Activated CD4-positive, alpha-beta memory T cell treated with anti-CD3 and anti-CD28 coated beads for 36 hours (primary cell): Measurements from ENCODE around the gene SHB. TPM values are rescaled to one million over a fixed set of nuclear protein-coding genes. Genes with fewer than 3 reads are reported as not detected.

ENCODE experiments used
- CTCF ChIA-PET: fragments of 350-600 bp; sonication (Branson Sonifier 250); formaldehyde crosslinking; loops from one replicate; lab custom pipeline; 2021; ENCODE audit warnings: antibody characterized with exemption, inconsistent platforms; lab: Charles Lee
- POLR2A ChIA-PET: fragments of 350-600 bp; sonication (Branson Sonifier 250); formaldehyde crosslinking; loops from one replicate; lab custom pipeline; 2021; ENCODE audit warnings: antibody characterized with exemption; lab: Charles Lee
- DNase-seq: peaks from one replicate; pipeline ENCODE4 v3.0.0-alpha.2; 2020
- H3K27ac Mint-ChIP-seq: one replicate; pipeline ENCODE4 v1.8.0; 2021; ENCODE audit warnings: mixed read lengths
- H3K27me3 Mint-ChIP-seq: one replicate; pipeline ENCODE4 v1.8.0; 2021; ENCODE audit warnings: mixed read lengths
- H3K36me3 Mint-ChIP-seq: one replicate; pipeline ENCODE4 v1.8.0; 2021; ENCODE audit warnings: mixed read lengths
- H3K4me1 Mint-ChIP-seq: one replicate; pipeline ENCODE4 v1.8.0; 2021; ENCODE audit warnings: low read depth, mixed read lengths
- H3K4me3 Mint-ChIP-seq: one replicate; pipeline ENCODE4 v1.8.0; 2021; ENCODE audit warnings: mild to moderate bottlenecking, mixed read lengths
- H3K9me3 Mint-ChIP-seq: one replicate; pipeline ENCODE4 v1.8.0; 2021; ENCODE audit warnings: mixed read lengths
- intact Hi-C: fragments of 100-400 bp; cut with micrococcal nuclease; formaldehyde crosslinking; loops from one replicate; pipeline ENCODE4 v1.15.1; 2023
- total RNA-seq, 2 experiments: library from RNA; stranded (reverse); gene quantifications; one replicate each; pipeline ENCODE4 v1.2.3, GENCODE V29; 2021

SHB gene
- total RNA-seq, 2 experiments from 2014 or later: 1.1 to 1.2 TPM

GRCh38 chr9:38059233-38059936, 9.6 kb downstream of the SHB start:
- POLR2A ChIA-PET: no interaction called here
- intact Hi-C loops: no loop called here
- no peak overlapping the region for H3K4me3 Mint-ChIP-seq

DNA sequence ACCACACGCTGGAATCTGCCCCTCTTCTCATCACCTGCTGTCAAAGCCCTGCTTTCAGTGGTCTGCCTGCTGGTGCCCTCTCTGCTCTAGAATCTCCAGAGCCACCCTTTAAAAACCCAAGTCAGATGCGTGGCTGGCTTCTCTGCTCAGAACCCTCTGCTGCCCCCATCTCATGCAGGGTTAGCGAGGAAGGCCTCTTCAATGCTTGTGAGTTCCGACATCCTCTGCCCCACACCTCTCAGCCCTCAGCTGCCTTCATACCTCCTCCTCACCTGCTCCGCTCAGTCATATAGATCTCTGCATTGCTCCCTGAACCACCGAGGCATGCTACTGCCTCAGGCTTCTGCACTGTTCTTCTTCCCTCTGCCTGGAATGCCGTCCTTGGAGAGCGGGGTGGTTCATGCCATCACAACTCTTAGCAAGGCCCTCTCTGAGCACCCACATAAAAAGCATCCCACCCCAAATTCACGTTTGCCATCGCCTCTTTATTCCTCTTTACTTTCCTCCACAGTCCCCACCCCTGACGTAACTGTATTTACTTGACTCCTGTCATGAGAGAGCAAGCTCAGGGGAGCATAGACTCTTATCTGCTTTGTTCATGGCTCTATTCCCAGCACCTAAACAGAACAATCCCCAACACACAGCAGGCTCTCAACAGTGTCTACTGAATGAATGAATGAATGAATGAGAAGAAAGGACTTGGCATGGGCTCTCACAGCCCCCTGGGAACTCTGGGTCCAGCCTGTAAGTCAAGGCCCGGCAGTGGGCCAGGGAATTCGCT, 10.4 kb downstream of the SHB start:
- Mint-ChIP-seq H3K27ac (no peak overlapping the region), H3K9me3 (no peaks in the 10 kb centered on the region), H3K36me3 (no peaks in the 10 kb centered on the region), H3K27me3 (no peaks in the 10 kb centered on the region), H3K4me1 (no peaks in the 10 kb centered on the region), H3K4me3 (no peak overlapping the region)
- POLR2A ChIA-PET: no interaction called here
- CTCF ChIA-PET: no interaction called here
- DNase-seq: no peak
- intact Hi-C loops: no loop called here

More at GRCh38 chr9:38059233-38059936, 9.6 kb downstream of the SHB start:
- no peaks in the 10 kb centered on the region for H3K27me3 Mint-ChIP-seq
- H3K4me1 Mint-ChIP-seq: no peaks in the 10 kb centered on the region
- no peak overlapping the region for H3K27ac Mint-ChIP-seq
- no peaks in the 10 kb centered on the region for H3K9me3 Mint-ChIP-seq
- CTCF ChIA-PET: interaction anchor here (2.1 kb wide), 1 partner anchor 28 kb away, joined by 9 read pairs; no protein-coding TSS in a partner anchor
- no peak for DNase-seq
- H3K36me3 Mint-ChIP-seq: no peaks in the 10 kb centered on the region

DNA sequence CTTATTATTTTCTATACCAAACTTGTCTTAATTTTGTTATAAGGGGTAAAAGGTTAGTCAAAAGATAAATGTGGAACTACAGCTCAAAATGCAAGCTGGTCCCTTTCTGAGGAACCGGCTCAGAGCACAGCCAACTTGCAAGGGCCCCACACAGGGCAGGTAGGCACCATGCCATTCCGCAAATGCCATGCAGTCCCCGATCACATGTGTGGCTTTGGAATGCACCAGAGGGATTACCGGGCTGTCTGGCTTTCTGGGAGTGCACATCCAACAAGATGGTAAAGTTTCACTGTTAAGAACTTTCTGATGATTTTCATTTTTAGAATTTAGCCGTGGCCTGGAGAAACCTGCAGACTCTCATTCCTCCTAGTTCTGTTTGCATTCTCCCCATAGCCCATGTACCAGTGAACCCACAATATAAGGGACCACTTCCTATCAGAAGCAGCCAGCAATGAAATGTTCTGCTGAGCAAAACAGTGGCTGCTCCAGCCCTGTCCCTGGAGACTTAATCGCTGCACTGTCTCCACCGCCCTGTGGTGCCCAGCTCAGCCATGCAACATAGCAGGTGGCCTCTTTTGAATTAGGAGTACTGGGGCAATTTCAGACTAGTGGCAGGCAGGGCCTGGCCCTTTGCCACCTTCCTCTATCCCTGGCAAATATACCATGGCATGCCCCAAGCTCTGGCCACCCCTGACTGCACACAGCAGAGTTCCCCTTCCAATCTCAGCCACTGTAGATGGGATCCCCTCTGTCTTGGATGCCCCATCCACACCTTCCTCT, 11.4 kb downstream of the SHB start:
- ChIA-PET POLR2A (no interaction called here), CTCF (no interaction called here)
- no peaks in the 10 kb centered on the region for H3K36me3 Mint-ChIP-seq
- no peaks in the 10 kb centered on the region for H3K4me1 Mint-ChIP-seq
- DNase-seq: no peak
- no peaks in the 10 kb centered on the region for H3K9me3 Mint-ChIP-seq
- H3K27me3 Mint-ChIP-seq: no peaks in the 10 kb centered on the region
- intact Hi-C loops: no loop called here
- H3K4me3 Mint-ChIP-seq: no peak overlapping the region
- no peak overlapping the region for H3K27ac Mint-ChIP-seq

GRCh38 chr9:38054653-38055052, 14.4 kb downstream of the SHB start:
- no peak overlapping the region for H3K4me3 Mint-ChIP-seq
- H3K27me3 Mint-ChIP-seq: no peaks in the 10 kb centered on the region
- H3K36me3 Mint-ChIP-seq: no peaks in the 10 kb centered on the region
- H3K27ac Mint-ChIP-seq: no peak overlapping the region
- intact Hi-C loops: loop anchor here (1.0 kb wide), 1 partner anchor 10 kb away; no protein-coding TSS in a partner anchor
- CTCF ChIA-PET: interaction anchor here (1.4 kb wide), 1 partner anchor 141 kb away, joined by 5 read pairs; no protein-coding TSS in a partner anchor
- DNase-seq: no peak
- no peaks in the 10 kb centered on the region for H3K4me1 Mint-ChIP-seq
- no peaks in the 10 kb centered on the region for H3K9me3 Mint-ChIP-seq
- POLR2A ChIA-PET: no interaction called here

DNA sequence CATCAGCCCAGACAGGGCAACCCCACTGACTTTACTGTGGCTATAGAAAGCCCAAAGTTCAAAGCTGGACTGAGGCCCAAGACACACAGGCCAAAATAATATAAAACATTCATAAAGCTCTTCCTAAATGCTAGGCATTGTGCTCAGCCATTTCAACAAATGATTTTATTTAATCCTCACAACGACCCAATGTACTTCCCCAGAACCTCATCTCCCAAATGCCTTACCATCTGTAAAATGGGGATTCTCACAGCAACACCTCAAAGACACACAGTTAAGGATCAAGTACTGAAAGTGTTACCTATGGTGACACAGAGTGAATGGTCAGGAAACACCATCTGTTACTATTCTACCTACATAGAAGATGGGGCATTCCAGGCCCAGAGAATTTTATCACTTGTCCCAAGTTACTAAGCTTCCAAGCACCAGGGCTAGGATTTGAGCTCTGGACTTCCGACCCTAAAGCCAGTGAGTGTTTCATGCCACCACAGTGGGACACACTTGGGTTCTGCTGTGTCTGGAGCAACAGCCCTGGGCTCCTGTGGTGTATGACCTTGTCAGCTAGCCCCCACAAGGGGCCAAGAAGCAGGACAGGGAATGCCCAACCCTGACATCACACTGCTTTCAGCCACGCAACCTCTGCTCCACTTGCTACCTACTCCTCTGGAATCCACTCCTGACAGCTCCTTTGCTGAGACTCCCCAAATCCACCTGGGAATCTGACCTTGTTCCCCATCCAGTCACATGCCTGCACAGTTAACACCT, 15.1 kb downstream of the SHB start:
- Mint-ChIP-seq H3K27me3 (no peaks in the 10 kb centered on the region), H3K36me3 (no peaks in the 10 kb centered on the region), H3K4me3 (no peak overlapping the region), H3K27ac (no peak overlapping the region), H3K4me1 (no peaks in the 10 kb centered on the region), H3K9me3 (no peaks in the 10 kb centered on the region)
- DNase-seq: no peak
- ChIA-PET CTCF (interaction anchor here (0.6 to 1.5 kb wide), 3 partner anchors 34 to 140 kb away, joined by 3 to 5 read pairs (median 5); no protein-coding TSS in a partner anchor), POLR2A (no interaction called here)
- intact Hi-C loops: loop anchor here (1.0 kb wide), 1 partner anchor 10 kb away; no protein-coding TSS in a partner anchor

DNA sequence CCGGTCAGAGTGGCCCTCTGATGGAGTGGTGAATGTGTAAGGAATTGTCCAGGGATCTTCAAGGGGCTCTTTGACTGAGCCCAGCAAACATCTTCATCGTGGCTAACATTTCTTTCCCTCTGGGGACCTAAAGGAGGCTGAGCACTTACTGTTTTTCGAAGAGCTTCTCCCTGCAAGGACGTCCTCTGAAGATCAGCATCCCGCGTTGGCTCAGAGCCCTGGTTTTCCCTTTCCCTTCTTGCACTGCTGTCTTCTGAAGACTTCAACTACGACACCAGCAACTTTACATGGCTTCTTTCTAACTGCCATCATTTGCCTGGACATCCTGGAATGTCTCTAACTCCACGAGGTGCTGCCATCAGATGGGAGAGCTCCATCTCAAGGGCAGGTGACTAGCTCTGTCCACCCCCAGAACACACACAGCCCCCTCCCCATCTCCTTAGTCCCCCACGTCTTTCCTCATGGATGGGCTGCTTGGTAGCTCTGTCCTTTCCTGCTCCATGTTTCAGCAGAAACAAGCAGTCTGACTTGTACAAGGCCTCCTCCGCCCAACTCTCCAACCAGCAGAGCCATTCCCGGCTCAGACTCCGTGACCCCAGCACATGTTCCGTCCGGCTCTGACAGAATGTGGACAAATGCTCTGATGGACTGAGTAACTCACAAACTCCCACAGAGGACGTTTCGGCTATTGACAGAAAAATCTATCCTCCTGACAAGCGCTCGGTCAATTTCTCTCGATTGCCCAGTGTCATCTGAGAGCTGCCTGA, 17.1 kb downstream of the SHB start:
- H3K36me3 Mint-ChIP-seq: no peaks in the 10 kb centered on the region
- POLR2A ChIA-PET: no interaction called here

GRCh38 chr9:38048316-38048969, 20.6 kb downstream of the SHB start:
- Mint-ChIP-seq H3K9me3 (no peaks in the 10 kb centered on the region), H3K4me1 (no peaks in the 10 kb centered on the region), H3K27ac (no peak overlapping the region), H3K4me3 (no peak overlapping the region), H3K27me3 (no peaks in the 10 kb centered on the region), H3K36me3 (no peaks in the 10 kb centered on the region)
- ChIA-PET POLR2A (no interaction called here), CTCF (interaction anchor here (0.7 to 1.0 kb wide), 3 partner anchors 13 to 134 kb away, joined by 3 read pairs; no protein-coding TSS in a partner anchor)
- DNase-seq: no peak
- intact Hi-C loops: no loop called here

More for the DNA sequence above, 17.1 kb downstream of the SHB start:
- no peaks in the 10 kb centered on the region for H3K27me3 Mint-ChIP-seq
- no peaks in the 10 kb centered on the region for H3K9me3 Mint-ChIP-seq
- no peak overlapping the region for H3K4me3 Mint-ChIP-seq
- H3K27ac Mint-ChIP-seq: no peak overlapping the region
- no peaks in the 10 kb centered on the region for H3K4me1 Mint-ChIP-seq
- DNase-seq: no peak
- intact Hi-C loops: no loop called here
- CTCF ChIA-PET: interaction anchor here (1.5 kb wide), 1 partner anchor 36 kb away, joined by 4 read pairs; no protein-coding TSS in a partner anchor

- H3K27me3 Mint-ChIP-seq: no peaks in the 10 kb centered on the region
- ChIA-PET POLR2A (no interaction called here), CTCF (interaction anchor here (0.7 to 1.0 kb wide), 3 partner anchors 113 to 134 kb away, joined by 3 read pairs; no protein-coding TSS in a partner anchor)
- no peaks in the 10 kb centered on the region for H3K4me1 Mint-ChIP-seq
- H3K9me3 Mint-ChIP-seq: no peaks in the 10 kb centered on the region
- H3K4me3 Mint-ChIP-seq: no peak overlapping the region
- intact Hi-C loops: no loop called here
- DNase-seq: no peak
- H3K36me3 Mint-ChIP-seq: no peaks in the 10 kb centered on the region
- no peak overlapping the region for H3K27ac Mint-ChIP-seq
These were observed 21.5 kb downstream of the SHB start for GRCh38 chr9:38047301-38048251.

DNA sequence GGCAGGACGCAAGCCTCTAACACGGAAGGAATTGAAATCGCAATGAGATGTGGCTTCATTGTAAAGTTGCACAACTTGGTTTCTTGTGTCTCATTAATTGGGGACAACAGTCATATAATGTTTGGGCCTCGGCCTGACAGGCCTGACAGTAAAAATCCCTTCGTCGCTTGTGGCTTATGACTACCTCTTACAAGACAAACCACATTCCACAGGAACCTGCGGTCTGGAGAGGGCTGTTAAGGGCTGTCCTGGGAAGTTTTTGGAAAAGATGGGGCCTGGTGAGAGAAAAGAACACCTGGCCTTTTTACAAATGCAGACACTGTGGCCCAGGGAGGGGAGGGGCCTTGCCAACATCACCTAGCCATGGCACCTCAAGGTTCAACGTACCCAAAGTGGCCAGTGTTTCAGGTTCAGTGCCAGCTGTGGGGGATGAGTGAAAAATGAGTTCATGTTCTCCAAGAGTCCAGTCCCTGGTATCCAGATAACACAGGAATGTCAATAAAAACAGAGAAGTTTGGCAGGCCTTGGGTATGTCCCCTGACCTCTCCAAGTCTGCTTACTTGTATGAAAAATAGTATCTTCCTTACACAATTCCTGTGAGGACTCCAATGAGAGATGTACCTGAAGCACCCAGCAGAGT, 22.2 kb downstream of the SHB start:
- H3K36me3 Mint-ChIP-seq: no peaks in the 10 kb centered on the region
- intact Hi-C loops: no loop called here
- no peak overlapping the region for H3K27ac Mint-ChIP-seq
- H3K4me1 Mint-ChIP-seq: no peaks in the 10 kb centered on the region
- ChIA-PET POLR2A (no interaction called here), CTCF (interaction anchor here (0.9 kb wide), 1 partner anchor 133 kb away, joined by 3 read pairs; no protein-coding TSS in a partner anchor)
- no peak for DNase-seq
- H3K27me3 Mint-ChIP-seq: no peaks in the 10 kb centered on the region
- H3K9me3 Mint-ChIP-seq: no peaks in the 10 kb centered on the region
- no peak overlapping the region for H3K4me3 Mint-ChIP-seq
